PC-3 (cell line): Measurements from ENCODE around the gene ALKBH6. TPM values are rescaled to one million over a fixed set of nuclear protein-coding genes. Genes with fewer than 3 reads are reported as not detected.

Experiments used
- ATAC-seq: fragments of 200-7000 bp; cut with Tn5 transposase; 2 replicates; pipeline ENCODE4 v1.9.1; 2020; ENCODE audit warnings: mild to moderate bottlenecking, moderate library complexity
- BruUV-seq: library from RNA; stranded (reverse); fragments of 400-500 nt; replicated peaks from 2 replicates; lab custom pipeline; 2021; lab: Mats Ljungman, UMichigan
- CTCF ChIA-PET: fragments of 300-600 bp; sonication (Branson Sonifier 250); formaldehyde crosslinking; loops from one replicate; lab custom pipeline; 2022; ENCODE audit warnings: antibody characterized with exemption; lab: Charles Lee
- POLR2A ChIA-PET: fragments of 300-600 bp; sonication (Branson Sonifier 250); formaldehyde crosslinking; loops from one replicate; lab custom pipeline; 2022; ENCODE audit warnings: antibody characterized with exemption; ENCODE audit not compliant: unreplicated experiment; lab: Charles Lee
- DNase-seq: peaks from one replicate; pipeline ENCODE4 v3.0.0-alpha.2; 2015
- H2AFZ ChIP-seq: fragments of 300-600 bp; sonication (generic); 2 replicates; pipeline ENCODE4 v1.6.0; 2016; ENCODE audit warnings: antibody characterized with exemption, low read length
- H3F3A ChIP-seq: fragments of 300-600 bp; sonication (generic); one replicate; pipeline ENCODE4 v1.6.0; 2017; ENCODE audit warnings: antibody characterized with exemption, low read length, control low read depth, mild to moderate bottlenecking; ENCODE audit not compliant: unreplicated experiment
- H3K27ac ChIP-seq: fragments of 300-600 bp; sonication (generic); 2 replicates; pipeline ENCODE4 v1.5.1; 2016; ENCODE audit warnings: mild to moderate bottlenecking, low read length
- H3K27me3 ChIP-seq: fragments of 300-600 bp; sonication (generic); 2 replicates; pipeline ENCODE4 v1.6.1; 2016; ENCODE audit warnings: low read length, mixed read lengths
- H3K36me3 ChIP-seq: fragments of 300-600 bp; sonication (generic); 2 replicates; pipeline ENCODE4 v1.6.1; 2016; ENCODE audit warnings: low read depth, mixed run types, low read length, mixed read lengths
- H3K4me1 ChIP-seq: fragments of 300-600 bp; sonication (generic); 2 replicates; pipeline ENCODE4 v1.5.1; 2016; ENCODE audit warnings: low read length; ENCODE audit not compliant: insufficient read depth
- H3K4me2 ChIP-seq: fragments of 300-600 bp; sonication (generic); 2 replicates; pipeline ENCODE4 v1.6.0; 2016; ENCODE audit warnings: low read length
- H3K4me3 ChIP-seq: fragments of 300-600 bp; sonication (generic); 2 replicates; pipeline ENCODE4 v1.5.1; 2016; ENCODE audit warnings: mild to moderate bottlenecking, low read length, mixed read lengths
- H3K79me2 ChIP-seq: fragments of 300-600 bp; sonication (generic); 2 replicates; pipeline ENCODE4 v1.6.1; 2017; ENCODE audit warnings: low read length, mixed read lengths
- H3K9ac ChIP-seq: fragments of 300-600 bp; sonication (generic); 2 replicates; pipeline ENCODE4 v1.6.0; 2016; ENCODE audit warnings: mild to moderate bottlenecking, low read length
- H3K9me2 ChIP-seq: fragments of 300-600 bp; sonication (generic); replicated peaks from 2 replicates; pipeline ENCODE4 v1.6.1; 2016; ENCODE audit warnings: mixed run types, low read length, mixed read lengths
- H3K9me3 ChIP-seq: fragments of 300-600 bp; sonication (generic); 2 replicates; pipeline ENCODE4 v1.6.1; 2016; ENCODE audit warnings: low read length, mixed read lengths
- H4K20me1 ChIP-seq: fragments of 300-600 bp; sonication (generic); 2 replicates; pipeline ENCODE4 v1.6.1; 2016; ENCODE audit warnings: low read length, mixed read lengths
- CTCF ChIP-seq: fragments of 300-600 bp; sonication (generic); conservative IDR thresholded peaks from 2 replicates; pipeline ENCODE4 v1.5.1; 2017; ENCODE audit warnings: antibody characterized with exemption, low read depth, mild to moderate bottlenecking, low read length
- EZH2 ChIP-seq: fragments of 300-600 bp; sonication (generic); IDR thresholded peaks from one replicate; pipeline ENCODE4 v1.6.1; 2017; ENCODE audit warnings: antibody characterized with exemption, mild to moderate bottlenecking, low read length; ENCODE audit not compliant: unreplicated experiment
- EZH2phosphoT487 ChIP-seq: fragments of 300-600 bp; sonication (generic); IDR thresholded peaks from 2 replicates; pipeline ENCODE4 v1.6.1; 2018; ENCODE audit warnings: mild to moderate bottlenecking, antibody characterized with exemption, low read length, borderline replicate concordance
- intact Hi-C: fragments of 100-400 bp; cut with micrococcal nuclease; formaldehyde crosslinking; loops from 2 replicates; pipeline ENCODE4 v1.9.0; 2023
- total RNA-seq: library from RNA; depleted of rRNA; stranded (reverse); fragments of >200 nt; gene quantifications from 2 replicates; pipeline ENCODE4 v1.2.3, GENCODE V29; 2014

The ALKBH6 gene
- total RNA-seq, 1 experiment from 2014 or later = 38.4 TPM

GRCh38 chr19:36006955-36007354, 7.1 kb downstream of the ALKBH6 start:
- no TSS peak for BruUV-seq

GRCh38 chr19:36003284-36003683, 10.7 kb downstream of the ALKBH6 start:
- H3K4me2 ChIP-seq = no peak overlapping the region
- no peak overlapping the region for H3K4me3 ChIP-seq
- H3K9ac ChIP-seq = no peak overlapping the region
- ATAC-seq = no peak
- no peaks in the 10 kb centered on the region for H3F3A ChIP-seq
- DNase-seq = no peak
- intact Hi-C loops = no loop called here
- POLR2A ChIA-PET = no interaction called here
- H3K4me1 ChIP-seq = no peaks in the 10 kb centered on the region
- no peak for TF ChIP-seq EZH2phosphoT487
- no peak overlapping the region for H2AFZ ChIP-seq
- H3K9me2 ChIP-seq = no peaks in the 10 kb centered on the region
- BruUV-seq = no TSS peak
- no peak overlapping the region for H3K27ac ChIP-seq
- H3K9me3 ChIP-seq = no peaks in the 10 kb centered on the region
- H3K79me2 ChIP-seq = peaks cover 15% of the 10 kb centered on the region
- CTCF ChIA-PET = no interaction called here
- H3K36me3 ChIP-seq = no peaks in the 10 kb centered on the region; the same call in 1 of the 2 replicates
- H3K27me3 ChIP-seq = no peaks in the 10 kb centered on the region
- no peaks in the 10 kb centered on the region for H4K20me1 ChIP-seq

More at GRCh38 chr19:36006955-36007354, 7.1 kb downstream of the ALKBH6 start:
- no peak overlapping the region for H3K4me3 ChIP-seq
- no peak overlapping the region for H3K9ac ChIP-seq
- CTCF ChIA-PET = no interaction called here
- no peaks in the 10 kb centered on the region for H3K79me2 ChIP-seq
- no peak overlapping the region for H2AFZ ChIP-seq
- no peak overlapping the region for H3K4me2 ChIP-seq
- no peaks in the 10 kb centered on the region for H3K27me3 ChIP-seq
- intact Hi-C loops = no loop called here
- H4K20me1 ChIP-seq = no peaks in the 10 kb centered on the region
- TF ChIP-seq EZH2phosphoT487 = no peak
- no peak for TF ChIP-seq CTCF
- no peak for TF ChIP-seq EZH2
- POLR2A ChIA-PET = no interaction called here
- no peak overlapping the region for H3K27ac ChIP-seq
- H3K9me3 ChIP-seq = no peaks in the 10 kb centered on the region
- DNase-seq (no peak), ATAC-seq (no peak)
- no peaks in the 10 kb centered on the region for H3F3A ChIP-seq
- no peaks in the 10 kb centered on the region for H3K9me2 ChIP-seq
- peaks cover 5% of the 10 kb centered on the region for H3K4me1 ChIP-seq
- H3K36me3 ChIP-seq = no peaks in the 10 kb centered on the region

GRCh38 chr19:36001605-36002004, 12.4 kb downstream of the ALKBH6 start:
- Histone ChIP-seq H3K79me2 (peaks cover 27% of the 10 kb centered on the region), H3K9me2 (no peaks in the 10 kb centered on the region), H3K27ac (no peak overlapping the region), H3K27me3 (no peaks in the 10 kb centered on the region), H2AFZ (no peak overlapping the region), H3K4me3 (no peak overlapping the region), H3K9me3 (no peaks in the 10 kb centered on the region), H4K20me1 (no peaks in the 10 kb centered on the region), H3K36me3 (no peaks in the 10 kb centered on the region; the same call in 1 of the 2 replicates), H3K9ac (no peak overlapping the region), H3F3A (no peaks in the 10 kb centered on the region), H3K4me1 (peaks cover 3% of the 10 kb centered on the region), H3K4me2 (no peak overlapping the region)
- DNase-seq (no peak), ATAC-seq (no peak)
- BruUV-seq = no TSS peak
- TF ChIP-seq EZH2phosphoT487 = no peak
- TF ChIP-seq EZH2 = no peak
- no peak for TF ChIP-seq CTCF
- CTCF ChIA-PET = no interaction called here
- POLR2A ChIA-PET = no interaction called here
- intact Hi-C loops = no loop called here
